Heart left ventricle (tissue), 16 donors: Measurements from ENCODE around the gene PSTPIP1. TPM values are rescaled to one million over a fixed set of nuclear protein-coding genes. Genes with fewer than 3 reads are reported as not detected.
A peak's percentile ranks its signal among the peaks of the same experiment; 100 is the strongest.

Experiments
- ATAC-seq, 4 donors: fragments of 200-7000 bp; cut with Tn5 transposase; one replicate each; pipeline ENCODE4 v1.9.1; 2020 to 2022; ENCODE audit warnings: moderate library complexity in 4 of 4, mild to moderate bottlenecking in 3 of 4, moderate number of reproducible peaks in 1 of 4
- DNase-seq, 5 donors: peaks; one replicate each; pipeline ENCODE4 v3.0.0-alpha.2; 2020
- H3K27ac ChIP-seq, 12 donors: fragments of 200-600 bp; sonication (generic) in 4 of 12; one replicate each; pipeline versions ENCODE4 v1.5.0 to v1.8.0; 2016 to 2022; ENCODE audit warnings: mild to moderate bottlenecking in 2 of 12
- H3K27me3 ChIP-seq, 9 donors: fragments of 200-600 bp; sonication (generic) in 2 of 9; one replicate each; pipeline versions ENCODE4 v1.5.1 to v1.8.0; 2016 to 2022; ENCODE audit warnings: mild to moderate bottlenecking in 3 of 9
- H3K36me3 ChIP-seq, 9 donors: fragments of 200-600 bp; sonication (generic) in 2 of 9; one replicate each; pipeline versions ENCODE4 v1.5.0 to v1.8.0; 2018 to 2022; ENCODE audit warnings: mild to moderate bottlenecking in 2 of 9
- H3K4me1 ChIP-seq, 12 donors: fragments of 200-600 bp; sonication (generic) in 4 of 12; one replicate each; pipeline versions ENCODE4 v1.5.0 to v1.8.0; 2016 to 2022; ENCODE audit warnings: mild to moderate bottlenecking in 3 of 12
- H3K4me3 ChIP-seq, 12 donors: fragments of 200-600 bp; sonication (generic) in 4 of 12; one replicate each; pipeline versions ENCODE4 v1.5.0 to v1.8.0; 2017 to 2022; ENCODE audit warnings: mild to moderate bottlenecking in 9 of 12, moderate library complexity in 4 of 12
- H3K9me3 ChIP-seq, 12 donors: fragments of 200-600 bp; sonication (generic) in 4 of 12; one replicate each; pipeline versions ENCODE4 v1.5.0 to v1.8.0; 2016 to 2022; ENCODE audit warnings: mild to moderate bottlenecking in 1 of 12
- POLR2A ChIP-seq, 2 donors: fragments of 450-650 bp; IDR thresholded peaks; one replicate each; pipeline ENCODE4 v1.6.1; 2017; ENCODE audit warnings: antibody characterized with exemption in 2 of 2, mild to moderate bottlenecking in 2 of 2, moderate library complexity in 2 of 2
- WGBS, 4 donors: extraction: QIAGEN DNeasy Blood & Tissue Kit in 2 of 4; methylation state at CpG; one replicate each; pipeline versions ENCODE4 v1.1.5 to v1.1.7; 2013 to 2018; 5-methylcytosine and 5-hydroxymethylcytosine counted together
- intact Hi-C, 10 donors: fragments of 100-400 bp; cut with DNase I; formaldehyde crosslinking; loops; one replicate each; pipeline versions ENCODE4 v1.11.1 to v1.14.2; 2022
- polyA plus RNA-seq, 2 donors: library from polyadenylated mRNA; stranded (reverse); fragments of 200-250 nt; gene quantifications; one replicate each; pipeline ENCODE4 v1.2.3, GENCODE V29; 2013
- total RNA-seq, 9 donors: library from RNA; depleted of rRNA in 2 of 9; stranded (reverse); fragments of >200 nt in 2 of 9; fragmentation: NEBNext Ultra II Directional in 3 of 9; extraction: Animal tissue kit (Norgen Biotek cat#: 25700) in 3 of 9; gene quantifications; one replicate each; pipeline versions ENCODE4 v1.1.0 to v1.2.4, GENCODE V29; 2016 to 2023
- TF ChIP-seq, protein P1 (sequence below), 12 donors: fragments of 200-600 bp; sonication (generic) in 4 of 12; IDR thresholded peaks; one replicate each; pipeline versions ENCODE4 v1.5.0 to v1.8.0; 2018 to 2022; ENCODE audit warnings: antibody characterized with exemption in 12 of 12, mild to moderate bottlenecking in 5 of 12
- donor health status: ischemic (EF 13 %, LVEDD 7.1; RV severe dilation, severe dysfunction).
- donor health status: healthy with polysubstance abuse.
- donor health status: DM: no; HTN: yes; CAD: no.
- donor health status: DM: no; HTN: no; CAD: no.
- donor health status: ischemic (EF 25% LVEDD 6.9; RV normal size, moderate dysfunction).
- donor health status: ischemic (EF 25% LVEDD 5.7; RV mildly dilated, moderate dysfunction).
- donor health status: healthy.
- donor health status: DM: yes; HTN: yes; CAD: no.
- donor health status: ischemic (EF 35%, LVEDD 5.7; RV mildly dilated, moderate dysfunction).
- donor health status: nonischemic (EF 11% LVEDD 7.7; RV severe dilation, severe dysfunction).
- donor health status: DM: yes; HTN: yes; CAD: no.
- donor health status: PGD.
- donor health status: ischemic (EF 29% LVEDD 5.4; RV normal size, mild dysfunction).
- donor health status: nonischemic (EF 23%, LVEDD 6.1; RV moderate dilation, normal function).

The PSTPIP1 gene
- total and polyA plus RNA-seq, 11 donors = 1.3 to 17.2 (median 2.9) TPM

DNA sequence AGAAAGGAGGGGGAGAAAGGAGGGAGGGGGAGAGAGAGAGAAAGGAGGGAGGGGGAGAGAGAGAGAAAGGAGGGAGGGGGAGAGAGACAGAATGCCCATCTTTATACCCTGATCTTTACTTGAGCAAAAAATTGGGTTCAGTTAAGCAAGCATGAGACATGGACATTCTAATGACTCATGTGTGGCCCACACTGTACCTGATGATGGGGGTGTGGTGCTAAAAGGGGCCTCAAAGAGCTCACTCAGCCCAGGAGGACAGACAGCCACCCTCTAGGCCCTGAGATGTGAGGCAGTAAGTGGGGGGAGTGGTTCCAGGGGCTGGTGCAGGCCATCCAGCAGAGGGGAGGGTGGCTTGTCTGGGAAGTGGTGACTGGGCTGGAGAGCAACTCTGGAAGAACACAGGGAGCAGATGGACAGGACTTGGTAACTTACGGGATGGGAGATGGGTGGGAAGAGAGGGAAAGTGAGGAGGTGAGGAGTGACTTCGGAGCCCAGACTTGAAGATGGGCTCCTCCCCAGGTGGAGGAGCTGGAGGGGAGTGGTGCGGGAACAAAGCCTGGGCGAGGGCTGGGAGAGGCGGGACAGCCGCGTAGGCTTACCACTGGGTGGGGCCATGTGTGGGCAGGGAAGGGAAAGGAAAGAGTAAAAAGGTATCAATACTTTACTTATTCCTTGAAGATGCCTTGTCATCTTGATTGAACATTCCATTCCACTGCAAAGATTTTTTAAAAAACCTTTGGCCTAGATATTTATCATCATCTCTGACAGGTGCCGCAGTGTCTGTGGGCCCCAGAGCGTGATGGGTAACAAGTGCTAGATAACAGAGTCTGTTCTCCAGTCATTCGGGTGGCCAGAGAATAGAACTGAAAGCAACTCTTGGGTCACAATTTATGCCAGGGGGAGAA is 43.6 kb downstream of the PSTPIP1 start:
- H3K27ac ChIP-seq = peak overlapping the region in 1 of 12 donors; percentile 15

DNA sequence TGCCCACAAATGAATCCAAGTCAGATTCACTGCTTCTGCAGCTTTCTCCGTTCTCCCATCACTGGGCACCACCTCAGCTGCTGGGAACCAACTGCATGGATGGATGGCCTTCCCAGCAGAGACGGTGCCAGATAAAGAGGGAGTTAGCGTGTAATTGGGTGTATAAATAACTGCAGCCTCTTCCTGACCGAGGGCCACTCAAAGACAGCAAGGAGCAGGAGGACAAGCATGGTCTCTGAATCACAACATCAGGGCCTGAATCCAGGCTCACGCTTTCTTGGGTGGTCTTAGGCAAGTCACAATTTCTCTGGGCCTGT is 44.2 kb downstream of the PSTPIP1 start:
- Histone ChIP-seq H3K36me3 (peaks cover 0 to 41% (median 15%) of the 10 kb centered on the region in 9 donors), H3K27me3 (no peaks in the 10 kb centered on the region), H3K4me1 (peaks cover 0 to 33% (median 3%) of the 10 kb centered on the region in 12 donors), H3K4me3 (no peak overlapping the region), H3K27ac (peak overlapping the region in 1 of 12 donors; percentile 34), H3K9me3 (peaks cover 0 to 14% (median 0%) of the 10 kb centered on the region in 12 donors)
- intact Hi-C loops = no loop called here
- DNase-seq (peak in 2 of 5 donors; percentile 15 to 22), ATAC-seq (no peak)
- TF ChIP-seq, protein P1, sequence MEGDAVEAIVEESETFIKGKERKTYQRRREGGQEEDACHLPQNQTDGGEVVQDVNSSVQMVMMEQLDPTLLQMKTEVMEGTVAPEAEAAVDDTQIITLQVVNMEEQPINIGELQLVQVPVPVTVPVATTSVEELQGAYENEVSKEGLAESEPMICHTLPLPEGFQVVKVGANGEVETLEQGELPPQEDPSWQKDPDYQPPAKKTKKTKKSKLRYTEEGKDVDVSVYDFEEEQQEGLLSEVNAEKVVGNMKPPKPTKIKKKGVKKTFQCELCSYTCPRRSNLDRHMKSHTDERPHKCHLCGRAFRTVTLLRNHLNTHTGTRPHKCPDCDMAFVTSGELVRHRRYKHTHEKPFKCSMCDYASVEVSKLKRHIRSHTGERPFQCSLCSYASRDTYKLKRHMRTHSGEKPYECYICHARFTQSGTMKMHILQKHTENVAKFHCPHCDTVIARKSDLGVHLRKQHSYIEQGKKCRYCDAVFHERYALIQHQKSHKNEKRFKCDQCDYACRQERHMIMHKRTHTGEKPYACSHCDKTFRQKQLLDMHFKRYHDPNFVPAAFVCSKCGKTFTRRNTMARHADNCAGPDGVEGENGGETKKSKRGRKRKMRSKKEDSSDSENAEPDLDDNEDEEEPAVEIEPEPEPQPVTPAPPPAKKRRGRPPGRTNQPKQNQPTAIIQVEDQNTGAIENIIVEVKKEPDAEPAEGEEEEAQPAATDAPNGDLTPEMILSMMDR (IDR thresholded peaks at IDR 0.05) = no peak
- TF ChIP-seq POLR2A (IDR thresholded peaks at IDR 0.05) = no peak
- WGBS, 4 donors = 56 to 63% (median 59%) methylated on average over 5 of the region's 5 CpGs; no CpG with 5 or more reads in 1 of the 4 donors

More for the DNA sequence above, 43.6 kb downstream of the PSTPIP1 start:
- WGBS, 4 donors = 73 to 87% (median 82%) methylated on average over 8 to 10 of the region's 10 CpGs; no CpG with 5 or more reads in 1 of the 4 donors
- Histone ChIP-seq H3K9me3 (peaks cover 0 to 14% (median 0%) of the 10 kb centered on the region in 12 donors), H3K27me3 (no peaks in the 10 kb centered on the region), H3K4me3 (no peak overlapping the region), H3K36me3 (peaks cover 0 to 36% (median 15%) of the 10 kb centered on the region in 9 donors), H3K4me1 (peaks cover 0 to 28% (median 1%) of the 10 kb centered on the region in 12 donors)
- intact Hi-C loops = no loop called here
- TF ChIP-seq POLR2A (IDR thresholded peaks at IDR 0.05) = no peak
- TF ChIP-seq, protein P1 (IDR thresholded peaks at IDR 0.05) = no peak
- no peak for ATAC-seq
- DNase-seq = peak in 1 of 5 donors; percentile 23

DNA sequence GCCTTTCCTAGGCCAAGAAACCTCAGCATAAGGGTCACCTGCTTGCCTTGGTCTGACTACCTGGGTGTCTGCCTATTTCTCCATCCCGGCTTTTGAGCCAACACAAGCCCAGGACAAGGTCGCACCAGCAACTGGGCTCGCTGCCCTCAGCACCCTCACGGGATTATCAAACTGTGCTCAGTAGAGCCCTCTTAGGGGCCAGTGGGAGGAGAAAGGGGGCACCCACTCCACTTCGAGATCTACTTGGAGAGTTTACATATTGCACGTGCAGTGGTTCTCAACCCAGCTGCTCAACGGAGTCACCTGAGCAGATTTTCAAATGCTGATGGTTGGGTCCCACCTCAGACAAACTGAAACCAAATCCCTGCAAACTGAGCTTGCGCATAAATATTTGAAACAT is 44.9 kb downstream of the PSTPIP1 start:
- DNase-seq = no peak
- H3K36me3 ChIP-seq = peaks cover 0 to 46% (median 15%) of the 10 kb centered on the region in 9 donors
- peaks cover 0 to 37% (median 9%) of the 10 kb centered on the region in 12 donors for H3K4me1 ChIP-seq
- WGBS, 4 donors = 59 to 83% (median 79%) methylated on average over 2 to 8 of the region's 8 CpGs; no CpG with 5 or more reads in 1 of the 4 donors
- TF ChIP-seq, protein P1 (IDR thresholded peaks at IDR 0.05) = no peak
- H3K9me3 ChIP-seq = peaks cover 0 to 14% (median 0%) of the 10 kb centered on the region in 12 donors
- H3K27ac ChIP-seq = peak overlapping the region in 1 of 12 donors; percentile 34
- no peak for ATAC-seq
- intact Hi-C loops = no loop called here
- H3K4me3 ChIP-seq = no peak overlapping the region
- no peaks in the 10 kb centered on the region for H3K27me3 ChIP-seq

DNA sequence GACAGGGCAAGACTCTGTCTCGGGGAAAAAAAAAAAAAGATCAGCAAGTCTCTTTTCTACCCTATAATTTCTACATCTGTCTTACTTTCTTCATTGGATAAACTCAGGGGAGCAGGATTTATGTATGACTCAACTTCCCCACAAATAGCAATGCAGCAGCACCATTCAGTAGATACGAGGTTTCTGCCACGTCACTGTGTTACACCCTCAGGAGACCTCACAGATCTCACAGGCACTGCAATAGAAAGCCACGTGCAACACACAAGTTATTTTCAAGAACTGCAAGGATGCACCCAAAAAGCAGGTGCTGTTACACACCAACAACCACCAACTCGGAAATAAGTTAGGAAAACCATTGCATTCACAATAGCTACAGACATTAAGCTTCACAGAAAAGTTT is 45.7 kb downstream of the PSTPIP1 start:
- peaks cover 0 to 14% (median 0%) of the 10 kb centered on the region in 12 donors for H3K9me3 ChIP-seq
- no peaks in the 10 kb centered on the region for H3K27me3 ChIP-seq
- TF ChIP-seq POLR2A (IDR thresholded peaks at IDR 0.05) = no peak
- TF ChIP-seq, protein P1 (IDR thresholded peaks at IDR 0.05) = no peak
- H3K4me3 ChIP-seq = no peak overlapping the region
- H3K4me1 ChIP-seq = peaks cover 0 to 38% (median 11%) of the 10 kb centered on the region in 12 donors
- intact Hi-C loops = no loop called here
- WGBS, 4 donors = 84 to 98% (median 90%) methylated on average over 5 of the region's 5 CpGs
- DNase-seq (no peak), ATAC-seq (no peak)
- H3K27ac ChIP-seq = no peak overlapping the region
- peaks cover 0 to 55% (median 17%) of the 10 kb centered on the region in 9 donors for H3K36me3 ChIP-seq
